Aorta (tissue), 5 donors: ENCODE data around the gene RPL27A. TPM values are rescaled to one million over a fixed set of nuclear protein-coding genes. Genes with fewer than 3 reads are reported as not detected.

ENCODE experiments used
- ATAC-seq: fragments of 200-7000 bp; cut with Tn5 transposase; one replicate; pipeline ENCODE4 v1.9.1; 2022; ENCODE audit warnings: moderate library complexity; ENCODE audit not compliant: low FRiP score
- DNase-seq, 2 donors: peaks; one replicate each; pipeline ENCODE4 v3.0.0-alpha.2; 2020
- H3K27ac ChIP-seq, 2 donors: one replicate each; pipeline ENCODE4 v1.5.1; 2013; ENCODE audit warnings: low read length in 2 of 2, mild to moderate bottlenecking in 2 of 2, moderate library complexity in 2 of 2, control low read depth in 1 of 2, inconsistent platforms in 1 of 2, low read depth in 1 of 2
- H3K27me3 ChIP-seq, 2 donors: one replicate each; pipeline ENCODE4 v1.6.1; 2013; ENCODE audit warnings: control low read depth in 1 of 2, low read length in 1 of 2, mild to moderate bottlenecking in 1 of 2, moderate library complexity in 1 of 2; ENCODE audit not compliant: insufficient read depth in 2 of 2, control insufficient read depth in 1 of 2
- H3K36me3 ChIP-seq, 2 donors: one replicate each; pipeline ENCODE4 v1.6.1; 2013; ENCODE audit warnings: control low read depth in 1 of 2, low read length in 1 of 2, mild to moderate bottlenecking in 1 of 2; ENCODE audit not compliant: insufficient read depth in 2 of 2, control insufficient read depth in 1 of 2
- H3K4me1 ChIP-seq, 2 donors: one replicate each; pipeline ENCODE4 v1.6.1; 2013; ENCODE audit warnings: low read length in 2 of 2, control low read depth in 1 of 2, mild to moderate bottlenecking in 1 of 2, moderate library complexity in 1 of 2; ENCODE audit not compliant: insufficient read depth in 2 of 2, control insufficient read depth in 1 of 2
- H3K4me3 ChIP-seq, 2 donors: one replicate each; pipeline ENCODE4 v1.5.1; 2013; ENCODE audit warnings: low read length in 2 of 2, control low read depth in 1 of 2, mild to moderate bottlenecking in 1 of 2
- H3K9me3 ChIP-seq: one replicate; pipeline ENCODE4 v1.6.1; 2013; ENCODE audit warnings: mild to moderate bottlenecking, low read length; ENCODE audit not compliant: control insufficient read depth
- WGBS, 2 donors: extraction: QIAGEN DNeasy Blood & Tissue Kit; methylation state at CpG; one replicate each; pipeline ENCODE4 v1.1.7; 2013; 5-methylcytosine and 5-hydroxymethylcytosine counted together
- intact Hi-C, 2 donors: fragments of 100-400 bp; cut with DNase I; formaldehyde crosslinking; loops; one replicate each; pipeline versions ENCODE4 v1.14.2 to v1.15.0; 2022
- polyA plus RNA-seq, 2 donors: library from polyadenylated mRNA; stranded (reverse); fragments of 200-250 nt; gene quantifications; one replicate each; pipeline ENCODE4 v1.2.3, GENCODE V29; 2013
- total RNA-seq, 2 donors: library from RNA; stranded (reverse); fragmentation: NEBNext Ultra II Directional; extraction: Animal tissue kit (Norgen Biotek cat#: 25700); gene quantifications; one replicate each; pipeline ENCODE4 v1.2.1, GENCODE V29; 2021
- donor health status: healthy with polysubstance abuse.
- donor health status: Bipolar disorder and iron deficiency.
- donor health status: DM: no; HTN: no; CAD: no.
- donor health status: DM: no; HTN: no; CAD: no.
- donor health status: DM: yes; HTN: yes; CAD: no.

RPL27A gene
- total and polyA plus RNA-seq, 4 donors, result 623 to 4,548 (median 1,558) TPM

DNA sequence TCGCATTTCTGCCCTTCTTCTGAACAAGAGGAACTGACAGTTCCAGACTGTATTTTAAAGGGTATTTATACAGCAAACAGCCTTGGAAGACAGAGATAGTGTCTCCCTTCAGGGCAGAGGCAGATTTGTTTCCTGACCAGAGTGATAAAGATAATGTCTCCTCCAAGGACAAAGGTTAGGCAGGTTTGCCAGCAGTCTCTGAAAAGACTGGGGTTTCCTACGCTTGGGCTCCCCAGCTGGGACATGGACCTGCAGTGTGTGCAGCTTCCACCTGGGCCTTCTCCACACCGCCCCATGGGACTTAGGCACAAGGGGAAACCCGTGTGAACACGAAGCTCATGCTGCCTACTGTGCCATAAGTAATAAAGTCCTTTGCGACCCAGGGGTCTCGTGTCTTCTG lies 42.1 kb downstream of the RPL27A start:
- Histone ChIP-seq H3K4me1 (peaks cover 3 to 17% of the 10 kb centered on the region in 2 donors), H3K9me3 (no peaks in the 10 kb centered on the region), H3K27ac (no peak overlapping the region), H3K36me3 (peaks cover 0 to 2% of the 10 kb centered on the region in 2 donors), H3K4me3 (no peak overlapping the region), H3K27me3 (no peaks in the 10 kb centered on the region)
- ATAC-seq (no peak), DNase-seq (no peak)
- 94 to 95% methylated on average over 7 of the region's 7 CpGs for WGBS, 2 donors
- intact Hi-C loops, result no loop called here

DNA sequence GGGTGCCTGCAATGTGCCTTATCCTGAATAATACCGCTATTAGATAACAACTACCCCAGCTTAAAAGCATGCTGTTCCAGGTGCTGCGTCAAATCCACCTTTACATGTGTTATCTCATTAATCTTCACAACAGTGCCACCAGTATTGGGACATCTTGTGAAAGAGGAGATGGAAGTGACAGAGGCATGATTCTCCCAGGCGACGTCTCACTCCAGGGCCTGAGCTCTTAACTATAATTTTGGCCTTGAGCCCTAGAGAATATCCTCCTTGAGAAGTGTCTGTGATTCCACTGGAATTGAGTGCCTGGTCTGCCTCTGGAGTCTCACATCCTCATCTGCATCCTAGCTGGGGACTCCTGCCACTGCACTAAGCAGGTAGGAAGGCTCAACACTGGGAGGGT lies 43.8 kb downstream of the RPL27A start:
- Histone ChIP-seq H3K4me1 (peaks cover 3 to 15% of the 10 kb centered on the region in 2 donors), H3K27me3 (no peaks in the 10 kb centered on the region), H3K27ac (no peak overlapping the region), H3K9me3 (no peaks in the 10 kb centered on the region), H3K36me3 (peaks cover 0 to 2% of the 10 kb centered on the region in 2 donors), H3K4me3 (no peak overlapping the region)
- no peak for DNase-seq
- intact Hi-C loops, result no loop called here
- no peak for ATAC-seq
- 91 to 94% methylated on average over 4 of the region's 4 CpGs for WGBS, 2 donors

DNA sequence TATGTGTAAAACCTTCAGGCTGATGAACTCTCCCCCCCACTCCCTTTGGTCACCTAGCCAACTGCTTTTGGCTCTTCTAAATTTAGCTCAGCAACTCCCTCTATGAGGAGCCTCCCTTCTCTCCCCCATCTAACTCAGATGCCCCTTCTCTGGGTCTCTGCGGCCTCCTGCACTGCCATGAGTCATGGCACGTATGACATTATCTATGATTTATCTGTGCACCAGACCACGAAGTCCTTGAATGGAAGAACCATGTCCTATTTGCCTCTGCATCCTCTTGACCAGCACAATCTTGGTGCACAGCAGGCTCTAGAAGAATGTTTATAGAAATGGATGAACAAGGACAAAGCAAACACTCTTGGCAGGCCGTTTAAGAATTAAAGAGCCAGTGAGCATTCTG lies 46.0 kb downstream of the RPL27A start:
- peaks cover 0 to 2% of the 10 kb centered on the region in 2 donors for H3K36me3 ChIP-seq
- no peak overlapping the region for H3K27ac ChIP-seq
- intact Hi-C loops, result no loop called here
- H3K4me1 ChIP-seq, result peaks cover 4 to 15% of the 10 kb centered on the region in 2 donors
- ATAC-seq (no peak), DNase-seq (no peak)
- no peak overlapping the region for H3K4me3 ChIP-seq
- WGBS, 2 donors, result 40 to 46% methylated on average over 4 of the region's 4 CpGs
- no peaks in the 10 kb centered on the region for H3K27me3 ChIP-seq
- H3K9me3 ChIP-seq, result no peaks in the 10 kb centered on the region

DNA sequence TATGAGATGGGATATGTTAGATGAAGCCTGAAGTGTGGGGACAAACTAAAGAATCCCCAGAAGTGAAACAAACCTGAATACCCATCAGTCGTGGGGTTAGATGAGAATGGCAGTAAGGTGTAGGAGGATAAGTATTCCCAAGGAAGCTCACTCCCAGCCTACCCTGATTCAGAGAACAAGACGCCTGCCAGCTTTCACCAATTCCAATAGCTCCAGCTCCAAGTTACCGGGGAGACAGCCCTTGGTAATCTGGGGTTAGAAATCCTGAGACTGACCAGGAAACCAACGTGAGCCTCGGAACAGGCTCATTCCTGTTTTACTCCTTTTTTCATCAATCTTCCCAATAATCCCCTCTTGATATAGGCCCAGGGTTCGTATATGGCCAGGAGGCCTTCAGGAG lies 46.5 kb downstream of the RPL27A start:
- peaks cover 0 to 2% of the 10 kb centered on the region in 2 donors for H3K36me3 ChIP-seq
- intact Hi-C loops, result no loop called here
- ATAC-seq, result no peak
- no peak overlapping the region for H3K4me3 ChIP-seq
- DNase-seq, result no peak
- H3K4me1 ChIP-seq, result peaks cover 4 to 15% of the 10 kb centered on the region in 2 donors
- H3K27ac ChIP-seq, result no peak overlapping the region
- WGBS, 2 donors, result 88 to 92% methylated on average over 6 of the region's 6 CpGs
- H3K27me3 ChIP-seq, result no peaks in the 10 kb centered on the region
- no peaks in the 10 kb centered on the region for H3K9me3 ChIP-seq

DNA sequence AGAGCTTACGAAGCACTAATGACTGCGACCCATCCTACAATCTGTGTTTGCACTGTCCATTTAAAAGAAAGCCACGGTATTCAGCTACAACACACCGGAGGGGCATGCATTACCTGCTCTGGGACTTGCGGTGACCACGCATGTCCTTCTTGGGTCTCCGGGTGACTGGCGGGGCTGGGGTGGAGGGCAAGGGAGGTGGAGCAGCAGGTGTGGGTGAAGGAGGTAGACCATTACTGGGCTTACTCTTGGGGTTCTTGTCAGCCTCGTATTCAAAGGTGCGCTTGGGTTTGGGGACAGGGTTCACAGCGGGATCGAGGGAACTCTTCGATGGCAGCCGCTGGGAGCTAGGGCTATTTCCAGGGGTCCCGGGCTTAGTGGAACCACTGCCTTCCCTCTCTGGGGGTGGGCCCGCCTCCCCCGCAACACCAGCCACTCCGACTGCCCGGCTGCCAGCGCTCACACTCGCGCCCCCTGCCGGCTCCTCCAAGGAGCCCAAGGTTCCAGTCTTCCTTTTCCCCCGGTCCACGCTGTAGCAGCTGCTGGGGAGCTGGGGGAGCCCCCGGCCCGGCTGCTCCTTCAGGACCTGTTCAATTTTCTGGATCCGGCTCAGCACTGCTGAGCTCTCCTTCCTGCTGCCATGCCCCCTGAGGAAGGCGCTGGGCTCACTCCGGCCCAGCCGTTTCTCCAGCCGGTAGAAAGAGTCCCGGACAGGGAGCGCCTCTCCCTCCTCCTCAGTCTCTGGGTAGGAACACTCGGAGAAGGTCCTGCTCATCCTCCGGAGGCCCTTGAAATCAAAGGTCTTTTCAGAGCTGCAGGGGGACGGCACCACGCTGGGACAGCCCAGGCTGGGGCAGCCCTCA lies 47.5 kb downstream of the RPL27A start:
- H3K27ac ChIP-seq, result no peak overlapping the region
- ATAC-seq, result no peak

DNA sequence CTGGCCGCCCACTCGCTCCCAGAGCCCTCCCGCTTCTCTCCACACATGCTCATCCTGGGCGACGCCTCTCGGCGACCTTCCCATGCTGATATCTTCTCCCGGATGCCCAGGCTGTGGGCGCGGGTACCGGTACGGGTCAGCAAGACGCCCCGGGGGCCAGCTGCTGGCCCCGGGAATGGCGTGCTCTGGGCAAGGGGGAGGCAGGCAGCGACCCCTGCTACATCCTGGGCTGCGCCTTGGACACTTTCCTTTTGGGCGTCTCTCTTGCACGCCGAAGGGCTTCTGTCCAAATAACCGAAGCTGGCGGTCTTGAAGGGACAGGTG lies 48.1 kb downstream of the RPL27A start:
- intact Hi-C loops, result loop anchor here in 1 of 2 donors (5.0 kb wide), 1 partner anchor 37 kb away; no protein-coding TSS in a partner anchor
- no peak overlapping the region for H3K27ac ChIP-seq

More for the DNA sequence above, 47.5 kb downstream of the RPL27A start:
- peak in 1 of 2 donors; percentile 68 for DNase-seq
- H3K4me3 ChIP-seq, result no peak overlapping the region
- peaks cover 4 to 15% of the 10 kb centered on the region in 2 donors for H3K4me1 ChIP-seq
- peaks cover 0 to 2% of the 10 kb centered on the region in 2 donors for H3K36me3 ChIP-seq
- no peaks in the 10 kb centered on the region for H3K27me3 ChIP-seq
- intact Hi-C loops, result loop anchor here in 1 of 2 donors (5.0 kb wide), 1 partner anchor 37 kb away; no protein-coding TSS in a partner anchor
- 95 to 97% methylated on average over 37 to 38 of the region's 38 CpGs for WGBS, 2 donors
- H3K9me3 ChIP-seq, result no peaks in the 10 kb centered on the region

DNA sequence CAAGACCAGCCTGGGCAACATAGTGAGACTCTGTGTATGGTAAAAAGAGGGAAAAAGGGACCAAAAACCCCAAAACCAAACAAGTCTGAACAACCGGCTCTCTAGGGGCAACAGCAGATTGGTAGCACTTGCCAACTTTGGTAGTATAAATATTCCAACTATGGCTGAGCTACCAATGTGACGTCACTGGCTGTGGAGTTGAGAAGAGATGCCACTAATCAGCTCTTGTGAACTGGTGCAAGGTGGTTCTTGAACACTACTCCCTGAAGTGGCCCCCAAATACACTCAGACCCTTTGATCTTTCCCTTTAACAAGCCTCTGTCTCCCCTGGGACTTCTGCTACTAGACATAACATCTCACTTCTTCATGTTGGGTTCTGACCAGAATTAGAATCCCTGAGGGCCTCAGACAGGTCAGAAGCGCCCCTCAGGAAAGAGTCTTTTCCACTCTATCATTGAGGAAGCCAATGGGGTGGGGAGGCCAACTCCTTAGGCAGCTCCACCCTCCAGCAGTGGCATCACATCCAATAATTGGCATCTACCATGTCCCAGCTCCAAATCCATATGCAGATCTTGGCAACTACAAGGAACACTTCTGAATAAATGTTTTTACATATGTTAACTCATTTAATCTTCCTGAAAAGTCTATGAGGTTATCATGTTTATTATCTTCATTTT lies 49.2 kb downstream of the RPL27A start:
- H3K27ac ChIP-seq, result peak overlapping the region in 1 of 2 donors; percentile 34
- intact Hi-C loops, result loop anchor here in 1 of 2 donors (5.0 kb wide), 1 partner anchor 36 kb away; no protein-coding TSS in a partner anchor
- no peaks in the 10 kb centered on the region for H3K9me3 ChIP-seq
- H3K27me3 ChIP-seq, result no peaks in the 10 kb centered on the region
- ATAC-seq (no peak), DNase-seq (peak in 1 of 2 donors; percentile 30)
- H3K4me3 ChIP-seq, result no peak overlapping the region
- H3K36me3 ChIP-seq, result no peaks in the 10 kb centered on the region
- peaks cover 3 to 12% of the 10 kb centered on the region in 2 donors for H3K4me1 ChIP-seq
- 43% methylated on average over 3 of the region's 3 CpGs for WGBS, 2 donors

More for the DNA sequence above, 48.1 kb downstream of the RPL27A start:
- peaks cover 4 to 15% of the 10 kb centered on the region in 2 donors for H3K4me1 ChIP-seq
- 97% methylated on average over 23 of the region's 23 CpGs for whole genome bisulfite sequencing, 2 donors
- ATAC-seq (no peak), DNase-seq (peak in 1 of 2 donors; percentile 67)
- no peaks in the 10 kb centered on the region for H3K27me3 ChIP-seq
- H3K36me3 ChIP-seq, result peaks cover 0 to 2% of the 10 kb centered on the region in 2 donors
- no peak overlapping the region for H3K4me3 ChIP-seq
- no peaks in the 10 kb centered on the region for H3K9me3 ChIP-seq

DNA sequence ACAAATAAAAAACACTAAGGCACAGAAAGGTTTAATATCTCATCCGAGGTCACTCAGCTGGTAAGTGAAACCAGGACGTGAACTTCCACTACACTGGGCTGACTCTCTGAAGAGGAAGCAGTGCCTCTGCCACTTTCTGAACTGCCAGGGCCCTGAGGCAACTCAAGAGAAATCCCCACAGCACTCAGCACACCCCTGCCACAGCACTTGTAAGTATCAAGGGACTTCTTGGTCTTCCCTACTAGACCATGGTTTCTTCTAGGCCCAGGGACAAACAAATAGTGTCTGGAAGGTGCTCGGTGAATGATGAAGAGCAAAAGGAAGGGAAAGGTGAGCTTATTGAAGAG lies 49.7 kb downstream of the RPL27A start:
- no peaks in the 10 kb centered on the region for H3K27me3 ChIP-seq
- peaks cover 1 to 7% of the 10 kb centered on the region in 2 donors for H3K4me1 ChIP-seq
- H3K36me3 ChIP-seq, result no peaks in the 10 kb centered on the region
- H3K27ac ChIP-seq, result peak overlapping the region in 1 of 2 donors; percentile 60
- ATAC-seq, result peak; percentile 19
- DNase-seq, result no peak
- WGBS, 2 donors, result 32 to 38% methylated on average over 3 of the region's 3 CpGs
- intact Hi-C loops, result loop anchor here in 1 of 2 donors (5.0 kb wide), 1 partner anchor 35 kb away; no protein-coding TSS in a partner anchor
- H3K9me3 ChIP-seq, result no peaks in the 10 kb centered on the region
- no peak overlapping the region for H3K4me3 ChIP-seq
